Lower leg skin (tissue), 3 donors: ENCODE results near the gene PLCXD3.

Experiments used
- POLR2A ChIP-seq, 2 donors: fragments of 450-650 bp; IDR thresholded peaks; one replicate each; pipeline ENCODE4 v1.6.1; 2016 to 2017; ENCODE audit warnings: antibody characterized with exemption in 2 of 2, mild to moderate bottlenecking in 1 of 2, moderate library complexity in 1 of 2
- TF ChIP-seq, protein P1 (sequence below), 3 donors: fragments of 450-650 bp; IDR thresholded peaks; one replicate each; pipeline ENCODE4 v1.5.1; 2016; ENCODE audit warnings: antibody characterized with exemption in 3 of 3, mild to moderate bottlenecking in 3 of 3, moderate library complexity in 2 of 3

DNA sequence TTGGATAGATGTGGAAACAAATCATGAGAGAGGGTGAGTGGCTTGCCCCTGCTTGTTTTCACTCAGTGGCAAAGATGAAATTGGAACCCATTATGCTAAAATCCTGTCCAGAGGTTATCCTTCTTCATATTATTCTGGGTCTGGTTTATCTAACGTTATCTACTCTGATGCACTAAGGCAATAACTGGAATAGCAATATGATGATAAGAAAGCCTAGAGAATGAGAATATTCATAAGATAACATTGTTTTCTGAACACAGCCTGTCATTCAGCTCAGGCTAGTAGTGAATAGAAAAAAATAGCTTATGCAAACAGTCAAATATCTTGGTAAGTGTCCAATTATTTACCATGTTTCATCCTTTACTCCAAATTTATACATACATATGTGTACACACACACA, 165.1 kb downstream of the PLCXD3 start:
- TF ChIP-seq, protein P1, sequence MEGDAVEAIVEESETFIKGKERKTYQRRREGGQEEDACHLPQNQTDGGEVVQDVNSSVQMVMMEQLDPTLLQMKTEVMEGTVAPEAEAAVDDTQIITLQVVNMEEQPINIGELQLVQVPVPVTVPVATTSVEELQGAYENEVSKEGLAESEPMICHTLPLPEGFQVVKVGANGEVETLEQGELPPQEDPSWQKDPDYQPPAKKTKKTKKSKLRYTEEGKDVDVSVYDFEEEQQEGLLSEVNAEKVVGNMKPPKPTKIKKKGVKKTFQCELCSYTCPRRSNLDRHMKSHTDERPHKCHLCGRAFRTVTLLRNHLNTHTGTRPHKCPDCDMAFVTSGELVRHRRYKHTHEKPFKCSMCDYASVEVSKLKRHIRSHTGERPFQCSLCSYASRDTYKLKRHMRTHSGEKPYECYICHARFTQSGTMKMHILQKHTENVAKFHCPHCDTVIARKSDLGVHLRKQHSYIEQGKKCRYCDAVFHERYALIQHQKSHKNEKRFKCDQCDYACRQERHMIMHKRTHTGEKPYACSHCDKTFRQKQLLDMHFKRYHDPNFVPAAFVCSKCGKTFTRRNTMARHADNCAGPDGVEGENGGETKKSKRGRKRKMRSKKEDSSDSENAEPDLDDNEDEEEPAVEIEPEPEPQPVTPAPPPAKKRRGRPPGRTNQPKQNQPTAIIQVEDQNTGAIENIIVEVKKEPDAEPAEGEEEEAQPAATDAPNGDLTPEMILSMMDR (IDR thresholded peaks at IDR 0.05): no peak
- no peak for TF ChIP-seq POLR2A (IDR thresholded peaks at IDR 0.05)
